ENCODE results near the gene TENM4. TPM values are rescaled to one million over a fixed set of nuclear protein-coding genes. Genes with fewer than 3 reads are reported as not detected.

Gene TENM4
- under 0.01 and 0.13 TPM in 2 replicates for total RNA-seq

GRCh38 chr11:79440571-79441460 is at the start of gene TENM4:
Gene TENM4 (minus strand): TSS chr11:79441030. CDS start chr11:79069944, 371,086 bp downstream.
- DNase-seq (ENCODE audit: low read depth in 2 of 2): peak in 1 of 2 donors; percentile 7

GRCh38 chr11:79488286-79488685 is 47.5 kb upstream of the TENM4 start:
- no peak for DNase-seq (ENCODE audit: low read depth in 2 of 2)

- no peak for DNase-seq (ENCODE audit: low read depth in 2 of 2)
Measured at GRCh38 chr11:79487412-79487811, 46.6 kb upstream of the TENM4 start.

- no peak for DNase-seq (ENCODE audit: low read depth in 2 of 2)
Measured at GRCh38 chr11:79486242-79486984, 45.6 kb upstream of the TENM4 start.

GRCh38 chr11:79485694-79486093 is 44.9 kb upstream of the TENM4 start:
- no peak for DNase-seq (ENCODE audit: low read depth in 2 of 2)

- DNase-seq (ENCODE audit: low read depth in 2 of 2): no peak
Measured at GRCh38 chr11:79484872-79485271, 44.0 kb upstream of the TENM4 start.

GRCh38 chr11:79482800-79483199 is 42.0 kb upstream of the TENM4 start:
- DNase-seq (ENCODE audit: low read depth in 2 of 2): no peak

GRCh38 chr11:79481795-79482194 is 41.0 kb upstream of the TENM4 start:
- no peak for DNase-seq (ENCODE audit: low read depth in 2 of 2)

- DNase-seq (ENCODE audit: low read depth in 2 of 2): no peak
Measured at GRCh38 chr11:79480864-79481263, 40.0 kb upstream of the TENM4 start.

- no peak for DNase-seq (ENCODE audit: low read depth in 2 of 2)
Measured at GRCh38 chr11:79472819-79473529, 32.1 kb upstream of the TENM4 start.

- DNase-seq (ENCODE audit: low read depth in 2 of 2): no peak
Measured at GRCh38 chr11:79471071-79471844, 30.4 kb upstream of the TENM4 start.

- DNase-seq (ENCODE audit: low read depth in 2 of 2): no peak
Measured at GRCh38 chr11:79470161-79470560, 29.3 kb upstream of the TENM4 start.

- no peak for DNase-seq (ENCODE audit: low read depth in 2 of 2)
Measured at GRCh38 chr11:79467761-79468160, 26.9 kb upstream of the TENM4 start.

- no peak for DNase-seq (ENCODE audit: low read depth in 2 of 2)
Measured at GRCh38 chr11:79466411-79466810, 25.6 kb upstream of the TENM4 start.

GRCh38 chr11:79465160-79465559 is 24.3 kb upstream of the TENM4 start:
- no peak for DNase-seq (ENCODE audit: low read depth in 2 of 2)

GRCh38 chr11:79461666-79462645 is 21.1 kb upstream of the TENM4 start:
- DNase-seq (ENCODE audit: low read depth in 2 of 2): no peak

- no peak for DNase-seq (ENCODE audit: low read depth in 2 of 2)
Measured at GRCh38 chr11:79461144-79461543, 20.3 kb upstream of the TENM4 start.

GRCh38 chr11:79458709-79459108 is 17.9 kb upstream of the TENM4 start:
- DNase-seq (ENCODE audit: low read depth in 2 of 2): no peak

- no peak for DNase-seq (ENCODE audit: low read depth in 2 of 2)
Measured at GRCh38 chr11:79456501-79456900, 15.7 kb upstream of the TENM4 start.

GRCh38 chr11:79453617-79454016 is 12.8 kb upstream of the TENM4 start:
- no peak for DNase-seq (ENCODE audit: low read depth in 2 of 2)

Data from dermis microvascular lymphatic vessel endothelial cell (primary cell).